Measurements from ENCODE around the gene FBLN2. TPM values are rescaled to one million over a fixed set of nuclear protein-coding genes. Genes with fewer than 3 reads are reported as not detected.

The FBLN2 gene
- polyA plus RNA-seq, 1 experiment, result 15.5 TPM

- TF ChIP-seq CTCF (IDR thresholded peaks at IDR 0.05; ENCODE audit: low read depth, low read length), result no peak
- CTCF ChIA-PET, result no interaction called here
- H3K9me3 ChIP-seq (ENCODE audit: control insufficient read depth, insufficient read depth, low read length), result peaks cover 4% of the 10 kb centered on the region; the same call in 1 of the 2 replicates
- H3K27ac ChIP-seq (ENCODE audit: low read depth, low read length), result no peak overlapping the region
- no peak overlapping the region for H3K4me3 ChIP-seq (ENCODE audit: low read depth, low read length)
- DNase-seq (ENCODE audit: low read depth, low spot score), result no peak
- H3K27me3 ChIP-seq (ENCODE audit: control insufficient read depth, insufficient read depth, low read length), result peaks cover 7% of the 10 kb centered on the region
- POLR2A ChIA-PET, result no interaction called here
These were observed 116.8 kb downstream of the FBLN2 start for GRCh38 chr3:13665582-13666226.

GRCh38 chr3:13666227-13666619 is 117.3 kb downstream of the FBLN2 start:
- DNase-seq (ENCODE audit: low read depth, low spot score), result no peak
- no peak for TF ChIP-seq CTCF (IDR thresholded peaks at IDR 0.05; ENCODE audit: low read depth, low read length)
- peaks cover 7% of the 10 kb centered on the region for H3K27me3 ChIP-seq (ENCODE audit: control insufficient read depth, insufficient read depth, low read length)
- H3K27ac ChIP-seq (ENCODE audit: low read depth, low read length), result no peak overlapping the region
- H3K4me3 ChIP-seq (ENCODE audit: low read depth, low read length), result no peak overlapping the region
- ChIA-PET POLR2A (no interaction called here), CTCF (interaction anchor here (0.6 kb wide), 1 partner anchor 169 kb away, joined by 4 read pairs; no protein-coding TSS in a partner anchor)
- H3K9me3 ChIP-seq (ENCODE audit: control insufficient read depth, insufficient read depth, low read length), result peaks cover 4% of the 10 kb centered on the region; the same call in 1 of the 2 replicates

- no peak overlapping the region for H3K4me3 ChIP-seq (ENCODE audit: low read depth, low read length)
- CTCF ChIA-PET, result interaction anchor here (0.6 kb wide), 1 partner anchor 170 kb away, joined by 4 read pairs; no protein-coding TSS in a partner anchor
- DNase-seq (ENCODE audit: low read depth, low spot score), result no peak
- peaks cover 4% of the 10 kb centered on the region; the same call in 1 of the 2 replicates for H3K9me3 ChIP-seq (ENCODE audit: control insufficient read depth, insufficient read depth, low read length)
- H3K27me3 ChIP-seq (ENCODE audit: control insufficient read depth, insufficient read depth, low read length), result peaks cover 7% of the 10 kb centered on the region
- POLR2A ChIA-PET, result no interaction called here
- H3K27ac ChIP-seq (ENCODE audit: low read depth, low read length), result no peak overlapping the region
- no peak for TF ChIP-seq CTCF (IDR thresholded peaks at IDR 0.05; ENCODE audit: low read depth, low read length)
These were observed 118.1 kb downstream of the FBLN2 start for GRCh38 chr3:13666781-13667709.

DNA sequence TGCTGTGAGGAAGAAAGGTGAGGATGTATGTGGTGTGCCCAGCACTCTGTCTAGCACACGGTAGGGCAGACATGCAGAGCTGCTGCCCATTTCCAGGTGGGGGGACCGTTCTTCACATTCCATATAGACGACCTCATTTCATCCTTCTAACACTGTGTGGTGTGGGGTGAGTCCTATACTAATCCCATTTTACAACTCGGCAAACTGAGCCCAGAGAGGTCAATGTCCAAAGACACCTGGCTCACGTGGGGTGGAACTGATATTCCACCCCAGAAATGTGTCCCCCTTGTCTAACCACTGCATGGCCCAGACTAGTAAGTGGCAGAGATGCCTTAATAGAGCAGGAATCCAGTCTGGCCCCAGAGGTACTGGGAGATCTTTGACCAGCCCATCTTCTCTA is 119.2 kb downstream of the FBLN2 start:
- H3K4me3 ChIP-seq (ENCODE audit: low read depth, low read length), result no peak overlapping the region
- ChIA-PET POLR2A (no interaction called here), CTCF (no interaction called here)
- H3K27me3 ChIP-seq (ENCODE audit: control insufficient read depth, insufficient read depth, low read length), result peaks cover 7% of the 10 kb centered on the region
- no peak for DNase-seq (ENCODE audit: low read depth, low spot score)
- TF ChIP-seq CTCF (IDR thresholded peaks at IDR 0.05; ENCODE audit: low read depth, low read length), result no peak
- no peak overlapping the region for H3K27ac ChIP-seq (ENCODE audit: low read depth, low read length)
- no peaks in the 10 kb centered on the region; the same call in 1 of the 2 replicates for H3K9me3 ChIP-seq (ENCODE audit: control insufficient read depth, insufficient read depth, low read length)

DNA sequence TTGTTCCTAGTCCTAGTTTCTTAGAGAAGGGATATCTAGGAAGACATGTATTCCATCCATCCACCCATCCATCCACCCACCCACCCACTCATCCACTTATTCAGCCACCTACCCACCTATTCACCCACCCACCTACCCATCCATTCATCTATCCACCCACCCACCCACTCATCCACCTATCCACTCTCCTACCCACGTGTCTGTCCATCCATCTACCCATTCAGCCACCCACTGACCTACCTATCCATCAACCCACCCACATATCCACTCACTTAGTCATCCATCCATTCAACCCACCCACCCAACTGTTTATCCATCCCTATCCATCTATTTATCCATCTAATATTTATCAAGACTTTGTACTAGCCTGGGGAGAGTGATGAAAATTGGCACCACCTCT is 120.5 kb downstream of the FBLN2 start:
- H3K27ac ChIP-seq (ENCODE audit: low read depth, low read length), result no peak overlapping the region
- ChIA-PET CTCF (interaction anchor here (0.9 to 1.4 kb wide), 2 partner anchors 12 to 13 kb away, joined by 3 read pairs; no protein-coding TSS in a partner anchor), POLR2A (no interaction called here)
- DNase-seq (ENCODE audit: low read depth, low spot score), result no peak
- H3K9me3 ChIP-seq (ENCODE audit: control insufficient read depth, insufficient read depth, low read length), result no peaks in the 10 kb centered on the region; the same call in 1 of the 2 replicates
- peaks cover 10% of the 10 kb centered on the region for H3K27me3 ChIP-seq (ENCODE audit: control insufficient read depth, insufficient read depth, low read length)
- H3K4me3 ChIP-seq (ENCODE audit: low read depth, low read length), result no peak overlapping the region
- TF ChIP-seq CTCF (IDR thresholded peaks at IDR 0.05; ENCODE audit: low read depth, low read length), result no peak

All from AG04450 (cell line).